AG04450 (cell line): Measurements from ENCODE around the gene DDN. TPM values are rescaled to one million over a fixed set of nuclear protein-coding genes. Genes with fewer than 3 reads are reported as not detected.

Experiments used
- CTCF ChIA-PET: fragments of 300-600, 350-600 bp; formaldehyde crosslinking; extraction: SDS; loops from one replicate; lab custom pipeline; 2022; ENCODE audit warnings: antibody characterized with exemption, inconsistent platforms; lab: Charles Lee
- POLR2A ChIA-PET: fragments of 350-600 bp; formaldehyde crosslinking; extraction: SDS; loops from one replicate; lab custom pipeline; 2021; ENCODE audit warnings: antibody characterized with exemption, inconsistent platforms; lab: Yijun Ruan, JAX
- DNase-seq: peaks from one replicate; pipeline ENCODE4 v3.0.0-alpha.2; 2011; ENCODE audit warnings: low read depth, low spot score
- H3K27ac ChIP-seq: one replicate; pipeline ENCODE4 v1.5.1; 2012; ENCODE audit warnings: low read depth, low read length, control low read depth
- H3K27me3 ChIP-seq: one replicate; pipeline ENCODE4 v1.6.0; 2012; ENCODE audit warnings: low read length; ENCODE audit not compliant: control insufficient read depth, insufficient read depth
- H3K4me3 ChIP-seq: 2 replicates; pipeline ENCODE4 v1.5.1; 2011; ENCODE audit warnings: mild to moderate bottlenecking, low read depth, low read length, control low read depth
- H3K9me3 ChIP-seq: 2 replicates; pipeline ENCODE4 v1.5.1; 2012; ENCODE audit warnings: low read length; ENCODE audit not compliant: control insufficient read depth, insufficient read depth
- CTCF ChIP-seq: IDR thresholded peaks from 2 replicates; pipeline ENCODE4 v1.5.1; 2011; ENCODE audit warnings: low read depth, low read length, control low read depth, inconsistent platforms
- polyA plus RNA-seq: library from polyadenylated mRNA; depleted of rRNA; stranded (reverse); fragments of >200 nt; gene quantifications from 2 replicates; pipeline ENCODE4 v1.2.3, GENCODE V29; 2011

The DDN gene
- polyA plus RNA-seq, 1 experiment, result 0.02 TPM

GRCh38 chr12:49030119-49030518 is 30.9 kb upstream of the DDN start:
- no peaks in the 10 kb centered on the region for H3K27me3 ChIP-seq
- no peak for DNase-seq
- no peak overlapping the region for H3K4me3 ChIP-seq
- H3K27ac ChIP-seq, result no peak overlapping the region
- ChIA-PET POLR2A (interaction anchor here (0.9 kb wide), 1 partner anchor 12 kb away, joined by 3 read pairs; no protein-coding TSS in a partner anchor), CTCF (interaction anchor here (0.7 to 3.1 kb wide), 6 partner anchors 10 to 58 kb away, joined by 3 to 11 read pairs (median 3); no protein-coding TSS in a partner anchor)
- TF ChIP-seq CTCF, result no peak
- H3K9me3 ChIP-seq, result no peaks in the 10 kb centered on the region; the same call in 1 of the 2 replicates

GRCh38 chr12:49028666-49029275 is 29.6 kb upstream of the DDN start:
- H3K4me3 ChIP-seq, result no peak overlapping the region
- no peaks in the 10 kb centered on the region; the same call in 1 of the 2 replicates for H3K9me3 ChIP-seq
- POLR2A ChIA-PET, result no interaction called here
- TF ChIP-seq CTCF, result no peak
- no peak for DNase-seq
- CTCF ChIA-PET, result interaction anchor here (0.9 to 3.1 kb wide), 3 partner anchors 9 to 41 kb away, joined by 4 to 11 read pairs (median 4); no protein-coding TSS in a partner anchor
- no peak overlapping the region for H3K27ac ChIP-seq
- H3K27me3 ChIP-seq, result no peaks in the 10 kb centered on the region

DNA sequence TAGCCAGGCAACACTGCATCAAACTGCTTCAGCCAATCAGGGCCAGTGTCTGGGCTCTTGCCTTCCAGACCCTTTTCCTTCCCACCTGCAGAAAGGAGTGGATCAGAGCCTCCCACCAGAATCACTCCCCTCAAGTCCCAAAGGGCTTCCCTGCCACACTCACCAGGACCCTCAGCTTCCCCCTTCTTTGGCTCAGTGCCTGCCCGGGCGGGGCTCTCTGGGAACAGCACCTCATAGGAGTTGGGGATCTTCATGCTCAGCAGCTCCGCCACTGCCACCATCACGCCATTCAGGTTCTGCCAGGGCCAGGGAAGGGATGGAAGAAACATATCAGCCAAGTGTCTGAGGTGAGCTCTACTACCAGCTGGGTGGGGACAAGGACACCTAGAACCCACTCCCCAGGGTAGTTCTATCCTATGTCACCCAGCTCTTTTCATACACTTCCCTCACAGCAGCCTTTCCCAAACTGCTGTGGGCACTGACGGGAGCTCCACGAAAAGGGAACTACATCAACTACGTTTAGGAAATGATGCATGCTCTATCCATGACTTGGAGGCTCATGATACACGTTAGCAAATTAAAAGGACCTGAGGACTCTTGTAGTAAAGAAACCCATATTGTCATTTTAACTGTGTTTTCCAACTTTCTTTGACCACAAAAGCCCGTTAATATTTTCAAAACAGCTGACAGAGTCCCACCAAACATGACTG is 28.8 kb upstream of the DDN start:
- H3K27ac ChIP-seq, result no peak overlapping the region
- POLR2A ChIA-PET, result no interaction called here
- TF ChIP-seq CTCF, result no peak
- no peak overlapping the region for H3K4me3 ChIP-seq
- no peaks in the 10 kb centered on the region; the same call in 1 of the 2 replicates for H3K9me3 ChIP-seq
- H3K27me3 ChIP-seq, result no peaks in the 10 kb centered on the region
- CTCF ChIA-PET, result interaction anchor here (0.6 to 1.3 kb wide), 2 partner anchors 9 to 16 kb away, joined by 3 to 4 read pairs; no protein-coding TSS in a partner anchor
- DNase-seq, result no peak

GRCh38 chr12:49026678-49027480 is 27.7 kb upstream of the DDN start:
- no peaks in the 10 kb centered on the region for H3K27me3 ChIP-seq
- no peak for DNase-seq
- CTCF ChIA-PET, result interaction anchor here (0.9 kb wide), 1 partner anchor 9 kb away, joined by 3 read pairs; no protein-coding TSS in a partner anchor
- H3K9me3 ChIP-seq, result no peaks in the 10 kb centered on the region; the same call in 1 of the 2 replicates
- no peak for TF ChIP-seq CTCF
- H3K4me3 ChIP-seq, result no peak overlapping the region
- POLR2A ChIA-PET, result no interaction called here
- H3K27ac ChIP-seq, result no peak overlapping the region
